ENCODE data around the gene CYP3A7. TPM values are rescaled to one million over a fixed set of nuclear protein-coding genes. Genes with fewer than 3 reads are reported as not detected.

CYP3A7 gene
- total and polyA plus RNA-seq, 2 donors (not counting 3 experiments of a cell fraction or from before 2014, with no cell fraction given) = not detected

DNA sequence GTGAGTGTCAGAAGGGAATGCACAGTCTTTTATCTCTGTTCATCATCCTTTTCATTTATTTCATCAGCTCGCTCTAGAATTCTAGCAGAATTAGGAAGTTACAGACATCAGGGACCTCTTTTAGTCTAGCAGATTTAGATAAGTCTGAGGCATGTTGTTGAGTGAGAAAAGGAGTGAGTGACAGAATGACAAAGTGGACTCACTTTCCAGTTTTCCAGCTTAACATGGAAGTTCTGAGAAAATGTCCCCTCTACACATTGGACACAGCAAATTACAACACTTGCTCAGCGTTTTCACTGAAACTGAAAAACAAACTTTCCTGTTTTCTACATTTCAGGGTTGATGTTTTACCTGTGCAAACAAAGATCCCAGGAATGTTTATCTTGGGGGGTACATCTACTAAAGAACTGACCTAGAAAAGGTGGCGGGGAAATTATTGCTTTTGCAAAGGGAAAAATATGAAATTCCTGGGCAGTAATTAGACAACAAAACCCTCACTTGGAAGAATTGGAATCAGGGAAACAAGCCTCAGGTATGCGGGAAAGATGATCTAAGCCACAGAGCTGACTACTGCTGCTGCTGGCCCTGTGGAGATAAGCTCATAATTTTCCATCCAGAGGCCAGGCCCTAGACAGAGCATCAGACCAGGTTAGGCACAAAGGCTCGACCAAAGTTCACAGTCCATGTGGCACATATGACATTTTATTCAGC, 40.6 kb downstream of the CYP3A7 start:
- BruUV-seq (replicated peaks) = no TSS peak

More for the DNA sequence above, 40.6 kb downstream of the CYP3A7 start:
- H3K4me2 ChIP-seq (ENCODE audit: insufficient read depth, low read length) = no peak overlapping the region
- FAIRE-seq (no peak), DNase-seq (ENCODE audit: low read depth, low spot score) (no peak)
- H4K20me1 ChIP-seq (replicated peaks; ENCODE audit: control insufficient read depth, extremely low read depth, insufficient read depth, low read length) = no peaks in the 10 kb centered on the region
- intact Hi-C loops (cut with micrococcal nuclease) = no loop called here
- no peak for TF ChIP-seq JUN (IDR thresholded peaks at IDR 0.05; ENCODE audit: borderline replicate concordance, insufficient read depth, insufficient read length, low read depth)
- no peak for TF ChIP-seq MYC (IDR thresholded peaks at IDR 0.05; ENCODE audit: low read depth, low read length)
- TF ChIP-seq, protein P1, sequence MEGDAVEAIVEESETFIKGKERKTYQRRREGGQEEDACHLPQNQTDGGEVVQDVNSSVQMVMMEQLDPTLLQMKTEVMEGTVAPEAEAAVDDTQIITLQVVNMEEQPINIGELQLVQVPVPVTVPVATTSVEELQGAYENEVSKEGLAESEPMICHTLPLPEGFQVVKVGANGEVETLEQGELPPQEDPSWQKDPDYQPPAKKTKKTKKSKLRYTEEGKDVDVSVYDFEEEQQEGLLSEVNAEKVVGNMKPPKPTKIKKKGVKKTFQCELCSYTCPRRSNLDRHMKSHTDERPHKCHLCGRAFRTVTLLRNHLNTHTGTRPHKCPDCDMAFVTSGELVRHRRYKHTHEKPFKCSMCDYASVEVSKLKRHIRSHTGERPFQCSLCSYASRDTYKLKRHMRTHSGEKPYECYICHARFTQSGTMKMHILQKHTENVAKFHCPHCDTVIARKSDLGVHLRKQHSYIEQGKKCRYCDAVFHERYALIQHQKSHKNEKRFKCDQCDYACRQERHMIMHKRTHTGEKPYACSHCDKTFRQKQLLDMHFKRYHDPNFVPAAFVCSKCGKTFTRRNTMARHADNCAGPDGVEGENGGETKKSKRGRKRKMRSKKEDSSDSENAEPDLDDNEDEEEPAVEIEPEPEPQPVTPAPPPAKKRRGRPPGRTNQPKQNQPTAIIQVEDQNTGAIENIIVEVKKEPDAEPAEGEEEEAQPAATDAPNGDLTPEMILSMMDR (IDR thresholded peaks at IDR 0.05; ENCODE audit: extremely low read depth in 1 of 2, insufficient read depth in 1 of 2, low read depth in 1 of 2, low read length in 2 of 2) = no peak
- no peak for TF ChIP-seq EZH2 (IDR thresholded peaks at IDR 0.05; ENCODE audit: borderline replicate concordance, low read depth, low read length, severe bottlenecking)
- H2AFZ ChIP-seq (ENCODE audit: low read depth, low read length) = no peak overlapping the region
- CTCF ChIA-PET = no interaction called here
- H3K9me1 ChIP-seq (replicated peaks; ENCODE audit: control insufficient read depth, extremely low read depth, insufficient read depth, low read length) = no peaks in the 10 kb centered on the region
- H3K4me3 ChIP-seq (replicated peaks in 1 of 3; ENCODE audit: insufficient read depth in 1 of 3, low read depth in 1 of 3, low read length in 3 of 3) = no peak overlapping the region
- no peaks in the 10 kb centered on the region for H3K79me2 ChIP-seq (ENCODE audit: control insufficient read depth, insufficient read depth, low read length)
- POLR2A ChIA-PET = no interaction called here
- dilution Hi-C loops (cut with MboI; ENCODE audit: extremely low pct_ligation_motif_present, low sequenced_read_pairs) = no loop called here
- H3K27ac ChIP-seq (ENCODE audit: insufficient read depth, low read depth, low read length) = no peak overlapping the region
- H3K36me3 ChIP-seq (ENCODE audit: control insufficient read depth in 2 of 2, extremely low read depth in 1 of 2, insufficient read depth in 2 of 2, low read length in 2 of 2) = no peaks in the 10 kb centered on the region
- H3K9ac ChIP-seq (replicated peaks; ENCODE audit: extremely low read depth, insufficient read depth, low read length) = no peak overlapping the region
- H3K27me3 ChIP-seq (ENCODE audit: control insufficient read depth in 2 of 2, insufficient read depth in 2 of 2, low read length in 2 of 2) = peaks cover 7 to 11% of the 10 kb centered on the region in 2 experiments
- no peaks in the 10 kb centered on the region for H3K9me3 ChIP-seq (replicated peaks; ENCODE audit: control insufficient read depth, insufficient read depth, low read length)
- H3K4me1 ChIP-seq (ENCODE audit: control insufficient read depth, extremely low read depth, insufficient read depth, low read length) = peaks cover 3% of the 10 kb centered on the region

All from endothelial cell of umbilical vein (primary cell).